Mesothelial cell of epicardium (in vitro differentiated cells): ENCODE data around the gene DPEP2NB. TPM values are rescaled to one million over a fixed set of nuclear protein-coding genes. Genes with fewer than 3 reads are reported as not detected.
"Not testable (repeated sequence)": the region's sequence is repeated elsewhere in the genome, so short reads cannot be mapped to it uniquely, and the experiment has no call there.

ENCODE experiments used
- DNase-seq, 2 experiments: peaks; one replicate each; pipeline ENCODE4 v3.0.0; 2021; ENCODE audit warnings: low spot score in 2 of 2; ENCODE audit not compliant: unreplicated experiment in 2 of 2
- H3K27ac Mint-ChIP-seq: 2 replicates; pipeline ENCODE4 v1.8.0; 2021; ENCODE audit warnings: mixed read lengths
- H3K27me3 Mint-ChIP-seq: 2 replicates; pipeline ENCODE4 v1.8.0; 2021; ENCODE audit warnings: low read depth, mixed read lengths
- H3K36me3 Mint-ChIP-seq: 2 replicates; pipeline ENCODE4 v1.8.0; 2021; ENCODE audit warnings: mixed read lengths
- H3K4me1 Mint-ChIP-seq: 2 replicates; pipeline ENCODE4 v1.8.0; 2021; ENCODE audit warnings: mixed read lengths
- H3K4me3 Mint-ChIP-seq: 2 replicates; pipeline ENCODE4 v1.8.0; 2021; ENCODE audit warnings: mild to moderate bottlenecking, moderate library complexity, mixed read lengths
- H3K9me3 Mint-ChIP-seq: 2 replicates; pipeline ENCODE4 v1.8.0; 2021; ENCODE audit warnings: mixed read lengths
- total RNA-seq: library from RNA; stranded (reverse); gene quantifications from 3 replicates; pipeline ENCODE4 v1.2.1, GENCODE V29; 2021
- TF ChIP-seq, protein P1 (sequence below): fragments of 200-600 bp; sonication (generic); IDR thresholded peaks from one replicate; pipeline ENCODE4 v1.5.0; 2021; ENCODE audit warnings: antibody characterized with exemption; ENCODE audit not compliant: unreplicated experiment

Gene DPEP2NB
- total RNA-seq, 1 donor from 2014 or later: not detected

DNA sequence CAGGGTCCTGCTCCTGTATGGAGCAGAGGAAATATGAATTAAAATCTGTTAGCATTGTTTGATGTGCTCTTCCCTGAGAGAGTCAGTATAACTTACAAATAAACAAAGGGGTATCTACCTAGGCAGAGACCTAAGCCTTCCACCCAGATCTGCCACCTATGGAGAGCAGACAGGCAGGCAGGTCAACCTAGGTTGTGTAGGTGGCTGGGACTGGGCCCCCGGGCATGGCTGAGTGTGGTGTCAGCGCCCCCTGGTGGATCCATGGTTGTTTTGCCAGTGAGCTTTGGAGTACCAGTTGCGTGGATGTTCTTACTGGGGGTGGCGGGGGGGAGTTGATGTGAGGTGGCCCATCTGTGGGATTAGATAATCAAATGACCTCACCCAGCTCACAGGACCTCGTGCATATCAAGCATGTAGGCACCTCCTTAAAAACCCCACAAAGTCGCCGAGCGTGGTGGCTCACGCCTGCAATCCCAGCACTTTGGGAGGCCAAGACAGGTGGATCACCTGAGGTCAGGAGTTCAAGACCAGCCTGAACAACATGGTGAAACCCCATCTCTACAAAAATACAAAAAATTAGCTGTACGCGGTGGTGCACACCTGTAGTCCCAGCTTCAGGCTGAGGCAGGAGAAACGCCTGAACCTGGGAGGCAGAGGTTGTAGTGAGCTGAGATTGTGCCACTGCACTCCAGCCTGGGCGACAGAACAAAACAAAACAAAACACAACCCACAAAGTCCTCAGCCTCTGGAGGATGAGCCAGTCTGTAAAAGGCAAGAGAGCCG lies 25.0 kb upstream of the DPEP2NB start:
- H3K9me3 Mint-ChIP-seq: no peaks in the 10 kb centered on the region
- no peaks in the 10 kb centered on the region for H3K27me3 Mint-ChIP-seq
- no peaks in the 10 kb centered on the region for H3K4me1 Mint-ChIP-seq
- H3K4me3 Mint-ChIP-seq: no peak overlapping the region
- TF ChIP-seq, protein P1, sequence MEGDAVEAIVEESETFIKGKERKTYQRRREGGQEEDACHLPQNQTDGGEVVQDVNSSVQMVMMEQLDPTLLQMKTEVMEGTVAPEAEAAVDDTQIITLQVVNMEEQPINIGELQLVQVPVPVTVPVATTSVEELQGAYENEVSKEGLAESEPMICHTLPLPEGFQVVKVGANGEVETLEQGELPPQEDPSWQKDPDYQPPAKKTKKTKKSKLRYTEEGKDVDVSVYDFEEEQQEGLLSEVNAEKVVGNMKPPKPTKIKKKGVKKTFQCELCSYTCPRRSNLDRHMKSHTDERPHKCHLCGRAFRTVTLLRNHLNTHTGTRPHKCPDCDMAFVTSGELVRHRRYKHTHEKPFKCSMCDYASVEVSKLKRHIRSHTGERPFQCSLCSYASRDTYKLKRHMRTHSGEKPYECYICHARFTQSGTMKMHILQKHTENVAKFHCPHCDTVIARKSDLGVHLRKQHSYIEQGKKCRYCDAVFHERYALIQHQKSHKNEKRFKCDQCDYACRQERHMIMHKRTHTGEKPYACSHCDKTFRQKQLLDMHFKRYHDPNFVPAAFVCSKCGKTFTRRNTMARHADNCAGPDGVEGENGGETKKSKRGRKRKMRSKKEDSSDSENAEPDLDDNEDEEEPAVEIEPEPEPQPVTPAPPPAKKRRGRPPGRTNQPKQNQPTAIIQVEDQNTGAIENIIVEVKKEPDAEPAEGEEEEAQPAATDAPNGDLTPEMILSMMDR: peak; percentile 80
- DNase-seq: peak; percentile 46 to 82
- no peak overlapping the region for H3K27ac Mint-ChIP-seq
- peaks cover 22% of the 10 kb centered on the region for H3K36me3 Mint-ChIP-seq

DNA sequence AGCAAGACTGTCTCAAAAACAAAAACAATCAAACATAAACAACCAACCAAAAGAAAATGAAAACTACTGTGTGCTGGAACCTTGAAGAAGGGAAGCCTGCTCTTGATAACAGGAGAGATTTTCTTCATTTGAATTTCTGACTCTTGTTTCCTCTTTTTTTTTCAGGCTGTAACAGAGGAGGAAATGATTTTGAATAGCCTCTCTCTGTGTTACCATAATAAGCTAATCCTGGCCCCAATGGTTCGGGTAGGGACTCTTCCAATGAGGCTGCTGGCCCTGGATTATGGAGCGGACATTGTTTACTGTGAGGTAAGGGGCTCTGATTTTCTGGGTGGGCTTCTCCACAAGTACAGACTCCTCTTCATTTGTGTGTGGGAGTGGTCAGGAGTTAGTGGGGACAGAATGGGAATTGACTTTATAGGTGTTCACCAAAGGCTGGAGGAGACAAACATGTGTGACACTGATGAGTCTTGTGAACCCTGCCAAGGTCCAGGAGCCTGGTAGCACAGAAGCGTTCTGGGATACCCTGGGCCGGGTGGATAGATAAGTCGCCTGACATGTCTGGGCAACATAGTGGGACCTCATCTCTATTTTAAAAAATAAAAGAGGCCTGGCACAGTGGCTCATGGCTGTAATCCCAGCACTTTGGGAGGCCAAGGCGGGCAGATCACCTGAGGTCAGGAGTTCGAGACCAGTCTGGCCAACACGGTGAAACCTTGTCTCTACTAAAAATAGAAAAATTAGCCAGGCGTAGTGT lies 22.3 kb upstream of the DPEP2NB start:
- no peaks in the 10 kb centered on the region for H3K9me3 Mint-ChIP-seq
- H3K4me1 Mint-ChIP-seq: no peaks in the 10 kb centered on the region
- no peaks in the 10 kb centered on the region for H3K27me3 Mint-ChIP-seq
- no peak overlapping the region for H3K4me3 Mint-ChIP-seq
- TF ChIP-seq, protein P1: no peak
- peaks cover 18% of the 10 kb centered on the region for H3K36me3 Mint-ChIP-seq
- no peak for DNase-seq
- H3K27ac Mint-ChIP-seq: no peak overlapping the region

DNA sequence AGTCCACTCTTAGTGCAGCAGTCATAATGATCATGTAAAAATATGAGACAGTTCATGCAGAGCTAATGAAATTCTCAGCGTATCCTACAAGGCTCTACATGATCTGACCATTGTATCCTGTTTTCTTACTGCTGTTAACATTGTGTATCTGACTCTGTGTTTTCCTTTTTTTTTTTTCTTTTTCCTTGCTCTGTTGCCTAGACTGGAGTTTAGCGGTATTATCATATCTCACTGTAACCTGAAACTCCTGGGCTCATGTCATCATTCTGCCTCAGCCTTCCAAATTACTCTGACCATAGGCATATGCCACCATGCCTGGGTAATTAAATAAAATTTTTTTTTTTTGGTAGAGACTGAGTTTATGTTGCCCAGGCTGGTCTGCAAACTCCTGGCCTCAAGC lies 19.5 kb upstream of the DPEP2NB start:
- H3K27me3 Mint-ChIP-seq: no peaks in the 10 kb centered on the region
- no peak overlapping the region for H3K4me3 Mint-ChIP-seq
- no peaks in the 10 kb centered on the region for H3K9me3 Mint-ChIP-seq
- H3K27ac Mint-ChIP-seq: no peak overlapping the region
- no peaks in the 10 kb centered on the region for H3K4me1 Mint-ChIP-seq
- peaks cover 11% of the 10 kb centered on the region for H3K36me3 Mint-ChIP-seq
- DNase-seq: no peak
- TF ChIP-seq, protein P1: no peak

DNA sequence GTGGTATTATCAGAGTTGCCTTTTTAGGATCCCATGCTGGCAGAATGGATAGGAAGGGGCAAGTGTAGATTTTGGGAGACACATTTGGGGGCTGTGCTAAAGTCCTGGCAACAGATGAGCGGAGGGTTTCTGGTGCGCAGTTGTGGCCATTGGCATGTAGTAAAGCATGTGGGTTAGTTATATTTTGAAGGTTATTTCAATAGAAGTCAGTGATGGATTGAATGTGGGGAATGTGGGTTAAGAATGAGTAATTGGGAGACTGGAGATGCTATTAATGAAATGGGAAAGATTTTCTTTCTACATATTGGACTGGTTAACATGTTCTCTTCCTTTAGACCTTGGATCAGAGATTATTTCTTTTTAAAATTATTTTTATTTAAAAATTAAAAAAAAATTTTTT lies 17.4 kb upstream of the DPEP2NB start:
- H3K27ac Mint-ChIP-seq: no peak overlapping the region
- H3K36me3 Mint-ChIP-seq: peaks cover 6% of the 10 kb centered on the region
- no peak overlapping the region for H3K4me3 Mint-ChIP-seq
- H3K4me1 Mint-ChIP-seq: no peaks in the 10 kb centered on the region
- no peaks in the 10 kb centered on the region for H3K9me3 Mint-ChIP-seq
- TF ChIP-seq, protein P1: no peak
- H3K27me3 Mint-ChIP-seq: no peaks in the 10 kb centered on the region
- no peak for DNase-seq

DNA sequence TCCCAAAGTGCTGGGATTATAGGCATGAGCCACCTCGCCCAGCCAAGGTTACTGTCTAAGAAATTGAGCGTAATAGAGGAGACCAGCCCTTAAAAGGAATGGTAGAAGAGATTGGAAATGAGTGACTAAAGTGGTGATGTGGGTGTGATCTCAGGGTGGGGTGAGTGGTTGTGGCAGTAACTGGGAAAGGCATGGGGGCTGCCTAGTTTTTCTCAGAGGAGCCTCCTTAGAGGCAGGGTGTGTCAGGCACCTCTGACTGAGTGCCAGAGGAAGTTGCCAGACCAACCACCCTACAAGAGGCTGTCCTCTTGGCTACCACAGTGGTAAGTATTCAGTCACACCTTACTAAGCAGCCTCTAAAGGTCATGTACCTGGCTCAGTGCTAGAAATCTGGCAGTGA lies 16.2 kb upstream of the DPEP2NB start:
- Mint-ChIP-seq H3K27me3 (no peaks in the 10 kb centered on the region), H3K4me1 (no peaks in the 10 kb centered on the region), H3K9me3 (no peaks in the 10 kb centered on the region), H3K4me3 (no peak overlapping the region), H3K27ac (no peak overlapping the region), H3K36me3 (peaks cover 10% of the 10 kb centered on the region)
- no peak for DNase-seq
- TF ChIP-seq, protein P1: no peak

DNA sequence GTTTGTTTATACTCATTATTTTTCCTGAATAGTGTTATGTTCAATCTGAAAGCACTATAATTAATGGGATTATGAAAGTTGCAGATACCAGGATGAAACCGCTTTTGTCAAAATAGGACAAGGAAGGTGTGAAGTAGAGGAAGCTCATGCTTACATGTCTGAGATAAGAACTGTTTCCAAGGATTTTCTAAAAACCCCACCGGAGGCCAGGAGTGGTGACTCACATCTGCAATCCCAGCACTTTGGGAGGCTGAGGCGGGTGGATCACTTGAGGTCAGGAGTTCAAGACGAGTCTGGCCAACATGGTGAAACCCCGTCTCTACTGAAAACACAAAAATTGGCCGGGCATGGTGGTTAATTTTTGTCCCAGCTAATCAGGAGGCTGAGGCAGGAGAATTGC lies 14.4 kb upstream of the DPEP2NB start:
- H3K36me3 Mint-ChIP-seq: peaks cover 12% of the 10 kb centered on the region
- H3K4me1 Mint-ChIP-seq, H3K27me3 Mint-ChIP-seq, H3K9me3 Mint-ChIP-seq, DNase-seq, H3K27ac Mint-ChIP-seq, H3K4me3 Mint-ChIP-seq: not testable (repeated sequence)
